Activated CD4-positive, alpha-beta memory T cell treated with anti-CD3 and anti-CD28 coated beads for 36 hours (primary cell): ENCODE data around the gene ALDH1A3. TPM values are rescaled to one million over a fixed set of nuclear protein-coding genes. Genes with fewer than 3 reads are reported as not detected.

Source experiments
- CTCF ChIA-PET: fragments of 350-600 bp; sonication (Branson Sonifier 250); formaldehyde crosslinking; loops from one replicate; lab custom pipeline; 2021; ENCODE audit warnings: antibody characterized with exemption, inconsistent platforms; lab: Charles Lee
- POLR2A ChIA-PET: fragments of 350-600 bp; sonication (Branson Sonifier 250); formaldehyde crosslinking; loops from one replicate; lab custom pipeline; 2021; ENCODE audit warnings: antibody characterized with exemption; lab: Charles Lee
- DNase-seq: peaks from one replicate; pipeline ENCODE4 v3.0.0-alpha.2; 2020
- H3K27ac Mint-ChIP-seq: one replicate; pipeline ENCODE4 v1.8.0; 2021; ENCODE audit warnings: mixed read lengths
- H3K27me3 Mint-ChIP-seq: one replicate; pipeline ENCODE4 v1.8.0; 2021; ENCODE audit warnings: mixed read lengths
- H3K36me3 Mint-ChIP-seq: one replicate; pipeline ENCODE4 v1.8.0; 2021; ENCODE audit warnings: mixed read lengths
- H3K4me1 Mint-ChIP-seq: one replicate; pipeline ENCODE4 v1.8.0; 2021; ENCODE audit warnings: low read depth, mixed read lengths
- H3K4me3 Mint-ChIP-seq: one replicate; pipeline ENCODE4 v1.8.0; 2021; ENCODE audit warnings: mild to moderate bottlenecking, mixed read lengths
- H3K9me3 Mint-ChIP-seq: one replicate; pipeline ENCODE4 v1.8.0; 2021; ENCODE audit warnings: mixed read lengths
- intact Hi-C: fragments of 100-400 bp; cut with micrococcal nuclease; formaldehyde crosslinking; loops from one replicate; pipeline ENCODE4 v1.15.1; 2023
- total RNA-seq, 2 experiments: library from RNA; stranded (reverse); gene quantifications; one replicate each; pipeline ENCODE4 v1.2.3, GENCODE V29; 2021

ALDH1A3 gene
- total RNA-seq, 2 experiments from 2014 or later = not detected

GRCh38 chr15:100959066-100960050 lies 79.7 kb downstream of the ALDH1A3 start:
- ChIA-PET POLR2A (no interaction called here), CTCF (no interaction called here)
- no peak overlapping the region for H3K27ac Mint-ChIP-seq
- H3K4me1 Mint-ChIP-seq = no peaks in the 10 kb centered on the region
- no peak for DNase-seq
- intact Hi-C loops = no loop called here
- peaks cover 19% of the 10 kb centered on the region for H3K27me3 Mint-ChIP-seq
- H3K4me3 Mint-ChIP-seq = no peak overlapping the region
- no peaks in the 10 kb centered on the region for H3K36me3 Mint-ChIP-seq
- no peaks in the 10 kb centered on the region for H3K9me3 Mint-ChIP-seq

Other genes starting within 250 kb of the ALDH1A3 start
- gene LRRK1, start 39.5 kb downstream of the ALDH1A3 start, total RNA-seq = under 1 TPM; 0.41 to 0.71 TPM